OCI-LY3 (cell line): Measurements from ENCODE around the gene GLRA1.

Source experiments
- H2AFZ ChIP-seq: fragments of 200-600, 300-600 bp; shearing (Covaris generic); 2 replicates; pipeline ENCODE4 v1.6.0; 2014; ENCODE audit warnings: antibody characterized with exemption, low read depth, low read length
- H3K27ac ChIP-seq: fragments of 200-600, 300-600 bp; sonication (generic); 2 replicates; pipeline ENCODE4 v1.5.1; 2014; ENCODE audit warnings: mild to moderate bottlenecking, low read length, moderate library complexity, mixed read lengths
- H3K27me3 ChIP-seq: fragments of 200-600, 300-600 bp; sonication (generic); 2 replicates; pipeline ENCODE4 v1.6.1; 2014; ENCODE audit warnings: low read depth, low read length, mixed read lengths
- H3K36me3 ChIP-seq: fragments of 200-600, 300-600 bp; sonication (generic); replicated peaks from 2 replicates; pipeline ENCODE3; 2014; ENCODE audit warnings: low read depth, low read length, mixed read lengths
- H3K4me1 ChIP-seq: fragments of 300-600, 200-600 bp; sonication (generic); 2 replicates; pipeline ENCODE4 v1.6.1; 2014; ENCODE audit warnings: low read length, mixed read lengths
- H3K4me2 ChIP-seq: fragments of 200-600, 300-600 bp; sonication (generic); 2 replicates; pipeline ENCODE4 v1.6.1; 2014; ENCODE audit warnings: low read length, mixed read lengths
- H3K4me3 ChIP-seq: fragments of 300-600, 200-600 bp; sonication (generic); 2 replicates; pipeline ENCODE4 v1.5.1; 2014; ENCODE audit warnings: antibody characterized with exemption, mild to moderate bottlenecking, low read length, moderate library complexity
- H3K79me2 ChIP-seq: fragments of 300-600, 200-600 bp; shearing (Covaris generic); 2 replicates; pipeline ENCODE4 v1.6.1; 2014; ENCODE audit warnings: mild to moderate bottlenecking, low read length, mixed read lengths
- H3K9ac ChIP-seq: fragments of 300-600, 200-600 bp; shearing (Covaris generic); 2 replicates; pipeline ENCODE4 v1.6.0; 2014; ENCODE audit warnings: mild to moderate bottlenecking, low read length, moderate library complexity
- H3K9me3 ChIP-seq: fragments of 200-600, 300-600 bp; shearing (Covaris generic); 2 replicates; pipeline ENCODE4 v1.6.1; 2014; ENCODE audit warnings: low read length, mixed read lengths; ENCODE audit not compliant: insufficient read depth
- H4K20me1 ChIP-seq: fragments of 200-600, 300-600 bp; sonication (generic); 2 replicates; pipeline ENCODE4 v1.6.1; 2016; ENCODE audit warnings: low read length, mixed read lengths; ENCODE audit not compliant: insufficient read depth
- EZH2phosphoT487 ChIP-seq: fragments of 200-600 bp; shearing (Covaris generic); IDR thresholded peaks from 2 replicates; pipeline ENCODE4 v1.6.1; 2018; ENCODE audit warnings: antibody characterized with exemption, mixed run types, low read depth
- TF ChIP-seq, protein P1 (sequence below): fragments of 200-600, 300-600 bp; sonication (generic); IDR thresholded peaks from 2 replicates; pipeline ENCODE4 v1.5.1; 2014; ENCODE audit warnings: antibody characterized with exemption, low read length, low read depth

The GLRA1 gene

DNA sequence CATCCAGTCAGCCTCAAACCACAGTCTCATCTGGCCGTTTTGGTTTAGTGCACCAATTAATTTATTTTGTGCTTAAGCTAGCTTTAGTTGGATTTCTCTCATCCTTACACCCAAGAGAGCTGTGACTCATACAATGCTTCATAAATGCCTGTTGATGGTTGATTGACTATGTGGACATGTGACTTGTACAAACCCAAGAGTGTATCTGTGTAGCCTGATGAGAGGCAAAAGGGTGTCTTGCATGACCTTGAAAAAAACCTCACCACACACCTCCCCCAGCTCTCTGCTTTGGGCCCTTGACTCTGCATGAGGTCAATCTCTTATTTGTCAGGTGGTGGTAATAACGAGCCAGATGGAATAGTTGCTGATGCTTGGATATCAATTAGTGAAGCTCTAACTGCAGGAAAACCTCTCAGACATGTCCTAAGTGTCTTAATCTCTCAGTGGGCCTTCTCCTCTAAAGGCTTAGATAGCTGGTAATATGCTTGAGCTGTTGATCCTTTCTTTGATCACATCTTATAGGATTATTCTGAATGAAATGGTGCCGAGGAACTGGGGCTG, 10.6 kb upstream of the GLRA1 start:
- Histone ChIP-seq H3K4me3 (no peak overlapping the region), H3K4me2 (no peak overlapping the region), H3K4me1 (no peaks in the 10 kb centered on the region), H3K9me3 (peaks cover 4% of the 10 kb centered on the region; the same call in 1 of the 2 replicates), H3K79me2 (no peaks in the 10 kb centered on the region), H3K36me3 (no peaks in the 10 kb centered on the region), H3K27ac (no peak overlapping the region), H3K9ac (no peak overlapping the region), H2AFZ (no peak overlapping the region), H3K27me3 (no peaks in the 10 kb centered on the region), H4K20me1 (no peaks in the 10 kb centered on the region)
- TF ChIP-seq, protein P1, sequence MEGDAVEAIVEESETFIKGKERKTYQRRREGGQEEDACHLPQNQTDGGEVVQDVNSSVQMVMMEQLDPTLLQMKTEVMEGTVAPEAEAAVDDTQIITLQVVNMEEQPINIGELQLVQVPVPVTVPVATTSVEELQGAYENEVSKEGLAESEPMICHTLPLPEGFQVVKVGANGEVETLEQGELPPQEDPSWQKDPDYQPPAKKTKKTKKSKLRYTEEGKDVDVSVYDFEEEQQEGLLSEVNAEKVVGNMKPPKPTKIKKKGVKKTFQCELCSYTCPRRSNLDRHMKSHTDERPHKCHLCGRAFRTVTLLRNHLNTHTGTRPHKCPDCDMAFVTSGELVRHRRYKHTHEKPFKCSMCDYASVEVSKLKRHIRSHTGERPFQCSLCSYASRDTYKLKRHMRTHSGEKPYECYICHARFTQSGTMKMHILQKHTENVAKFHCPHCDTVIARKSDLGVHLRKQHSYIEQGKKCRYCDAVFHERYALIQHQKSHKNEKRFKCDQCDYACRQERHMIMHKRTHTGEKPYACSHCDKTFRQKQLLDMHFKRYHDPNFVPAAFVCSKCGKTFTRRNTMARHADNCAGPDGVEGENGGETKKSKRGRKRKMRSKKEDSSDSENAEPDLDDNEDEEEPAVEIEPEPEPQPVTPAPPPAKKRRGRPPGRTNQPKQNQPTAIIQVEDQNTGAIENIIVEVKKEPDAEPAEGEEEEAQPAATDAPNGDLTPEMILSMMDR = no peak
- TF ChIP-seq EZH2phosphoT487 = no peak

DNA sequence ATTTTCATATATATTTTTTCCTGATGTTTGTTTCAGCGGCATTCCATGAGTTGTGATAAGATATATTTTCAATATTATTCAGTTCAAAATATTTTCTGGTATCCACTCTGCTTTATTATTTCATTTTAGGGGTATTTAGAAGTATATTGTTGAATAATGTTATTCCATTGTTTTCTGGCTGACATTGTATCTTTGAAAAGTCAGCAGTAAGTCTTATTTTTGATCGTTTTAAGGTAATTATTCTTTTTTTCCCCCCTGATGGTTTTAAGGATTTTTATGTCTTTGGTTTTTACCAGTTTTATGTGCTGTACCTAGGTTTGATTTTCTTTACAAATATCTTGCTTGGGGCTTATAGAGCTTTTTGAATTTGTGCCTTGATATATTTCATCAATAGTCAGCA, 6.6 kb upstream of the GLRA1 start:
- Histone ChIP-seq H3K9me3 (peaks cover 4% of the 10 kb centered on the region; the same call in 1 of the 2 replicates), H3K4me1 (no peaks in the 10 kb centered on the region), H4K20me1 (no peaks in the 10 kb centered on the region), H3K4me2 (no peak overlapping the region), H3K9ac (no peak overlapping the region), H2AFZ (no peak overlapping the region), H3K27ac (no peak overlapping the region), H3K79me2 (no peaks in the 10 kb centered on the region), H3K4me3 (no peak overlapping the region), H3K36me3 (no peaks in the 10 kb centered on the region), H3K27me3 (no peaks in the 10 kb centered on the region)
- TF ChIP-seq, protein P1 = no peak
- no peak for TF ChIP-seq EZH2phosphoT487

DNA sequence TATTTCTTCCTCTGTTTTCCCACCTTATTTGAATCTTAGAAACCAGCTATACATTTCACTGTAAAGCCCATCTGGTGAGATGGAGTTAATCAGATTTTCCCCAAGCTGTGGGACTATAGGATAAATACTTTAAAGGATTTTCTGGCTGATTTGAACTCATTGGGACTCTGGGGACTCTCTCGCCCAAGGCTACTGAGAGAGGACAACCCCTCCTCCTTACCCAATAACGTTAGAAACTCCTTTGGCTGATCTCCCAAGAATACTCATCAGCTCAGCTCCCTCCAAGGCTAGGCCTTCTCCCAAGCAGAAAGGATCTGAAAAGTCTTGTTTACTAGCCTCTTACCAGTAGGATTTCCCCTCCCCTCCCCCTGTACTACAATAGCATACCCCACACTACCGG, 1.5 kb upstream of the GLRA1 start:
- Histone ChIP-seq H4K20me1 (no peaks in the 10 kb centered on the region), H2AFZ (no peak overlapping the region), H3K4me1 (no peaks in the 10 kb centered on the region), H3K79me2 (no peaks in the 10 kb centered on the region), H3K4me2 (no peak overlapping the region), H3K36me3 (no peaks in the 10 kb centered on the region), H3K4me3 (no peak overlapping the region), H3K9ac (no peak overlapping the region), H3K27me3 (no peaks in the 10 kb centered on the region), H3K27ac (no peak overlapping the region), H3K9me3 (0 out of 2 replicates have a peak, but pooled peaks cover 1% of the 10 kb centered on the region)
- TF ChIP-seq EZH2phosphoT487 = no peak
- TF ChIP-seq, protein P1 = no peak

DNA sequence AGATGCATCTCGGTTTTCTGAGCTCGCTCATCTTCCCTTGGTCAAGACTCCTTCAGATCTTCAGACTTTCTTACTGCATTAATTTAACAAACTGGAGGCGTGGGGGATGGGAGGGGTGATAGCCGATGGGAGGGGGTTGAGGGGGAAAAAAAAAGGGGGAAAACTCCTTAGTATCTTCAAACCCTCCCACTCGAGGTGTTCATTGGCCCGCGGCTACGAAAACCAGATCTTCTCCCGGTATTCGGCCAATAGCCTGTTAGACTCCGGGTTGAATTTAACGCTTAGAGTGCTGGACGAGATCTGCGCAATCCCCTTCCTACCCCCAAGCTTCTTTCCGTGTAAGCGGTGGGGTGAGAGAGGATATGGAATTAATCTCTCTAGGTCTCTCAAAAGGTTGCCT, 689 bp upstream of the GLRA1 start:
- Histone ChIP-seq H3K27me3 (no peaks in the 10 kb centered on the region), H3K79me2 (no peaks in the 10 kb centered on the region), H2AFZ (no peak overlapping the region), H3K36me3 (no peaks in the 10 kb centered on the region), H4K20me1 (no peaks in the 10 kb centered on the region), H3K4me2 (no peak overlapping the region), H3K4me1 (no peaks in the 10 kb centered on the region), H3K27ac (no peak overlapping the region), H3K9ac (no peak overlapping the region), H3K4me3 (no peak overlapping the region), H3K9me3 (no peaks in the 10 kb centered on the region)
- TF ChIP-seq, protein P1 = no peak
- no peak for TF ChIP-seq EZH2phosphoT487
